NCI-H1930 (cell line): Measurements from ENCODE around the gene MGAT4A.

Experiments used
- DNase-seq, 2 experiments: peaks; one replicate each; lab custom pipeline; 2025; lab: John Stamatoyannopoulos, UW

MGAT4A gene

DNA sequence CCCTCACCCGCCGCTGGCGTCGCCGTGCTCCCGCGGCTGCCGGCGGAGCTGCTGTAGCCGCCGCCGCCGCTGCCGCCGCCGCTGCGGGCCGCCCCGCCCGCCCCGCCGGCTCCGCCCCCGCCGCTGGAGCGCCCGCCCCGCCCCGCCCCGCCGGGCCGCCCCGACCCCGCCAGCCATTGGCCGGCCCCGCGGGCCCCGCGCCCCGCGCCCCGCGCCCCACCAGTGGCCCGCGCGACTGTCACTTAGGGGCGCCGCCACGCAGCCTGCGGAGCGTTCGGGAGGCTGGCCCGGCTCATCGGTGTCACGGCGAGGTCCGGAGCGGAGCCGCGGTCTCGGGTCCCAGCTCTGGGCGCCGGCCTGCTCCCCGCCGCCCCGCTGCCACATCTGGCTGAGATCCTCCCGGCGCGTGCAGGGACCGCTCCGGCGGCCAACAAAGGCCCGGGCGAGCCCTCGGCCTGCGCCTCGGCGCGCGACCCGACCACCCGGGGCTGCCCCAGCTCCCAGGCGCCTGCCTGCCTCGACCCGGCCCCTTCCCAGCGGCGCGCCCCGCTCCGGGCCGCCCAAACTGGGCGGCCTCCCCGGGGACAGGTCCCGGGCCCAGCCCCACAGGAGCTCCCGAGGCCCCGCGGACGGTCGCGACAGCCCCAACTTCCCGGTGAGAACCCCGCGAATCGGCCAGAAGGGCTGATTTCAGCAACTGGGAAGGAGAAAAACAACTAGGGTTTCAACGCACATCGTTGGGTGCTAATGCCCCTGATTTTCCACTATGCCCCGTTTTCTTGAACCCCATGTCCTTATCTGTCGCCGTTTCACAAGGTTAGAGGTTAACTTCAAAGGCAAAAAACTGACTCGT is at the start of gene MGAT4A:
MGAT4A (minus strand) TSS at position 92 of the 853 bp plus-strand sequence. CDS start 4,800 bp downstream, outside the sequence.
- peak; percentile 26 to 47 for DNase-seq

DNA sequence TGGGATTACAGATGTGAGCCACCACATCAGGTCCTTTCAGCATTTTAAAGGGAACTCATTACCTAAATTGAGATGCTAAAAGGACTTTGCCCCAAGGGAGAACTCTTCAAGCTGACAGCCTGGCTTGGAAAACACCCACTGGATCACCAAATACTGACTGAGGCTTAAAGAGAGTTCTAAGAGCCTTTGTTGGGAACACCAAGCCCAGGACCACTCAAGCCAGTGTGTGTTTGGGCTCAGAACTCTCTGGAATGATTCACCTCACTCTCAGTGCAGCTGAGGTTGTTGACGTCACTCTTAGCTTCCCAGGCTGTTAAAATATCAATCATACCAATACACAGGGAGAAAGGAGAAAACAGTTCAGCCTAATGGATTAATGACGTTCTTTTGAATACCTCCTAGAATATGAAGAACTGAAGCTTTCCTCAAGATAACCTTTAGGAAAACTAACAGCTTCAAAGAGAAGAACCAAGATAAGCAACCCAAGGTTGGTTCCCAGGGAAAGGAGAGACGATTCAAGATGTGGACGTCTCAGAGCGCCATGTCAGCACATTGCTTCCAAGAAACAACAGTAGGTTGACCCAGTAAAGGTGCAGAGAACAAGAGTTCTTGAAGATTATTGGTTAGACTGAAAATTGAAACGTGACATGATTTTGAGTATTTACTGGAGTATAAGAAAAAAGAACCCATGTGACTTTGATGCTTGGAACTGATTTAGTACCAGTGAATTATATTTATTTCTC is 48.0 kb upstream of the MGAT4A start:
- no peak for DNase-seq

DNA sequence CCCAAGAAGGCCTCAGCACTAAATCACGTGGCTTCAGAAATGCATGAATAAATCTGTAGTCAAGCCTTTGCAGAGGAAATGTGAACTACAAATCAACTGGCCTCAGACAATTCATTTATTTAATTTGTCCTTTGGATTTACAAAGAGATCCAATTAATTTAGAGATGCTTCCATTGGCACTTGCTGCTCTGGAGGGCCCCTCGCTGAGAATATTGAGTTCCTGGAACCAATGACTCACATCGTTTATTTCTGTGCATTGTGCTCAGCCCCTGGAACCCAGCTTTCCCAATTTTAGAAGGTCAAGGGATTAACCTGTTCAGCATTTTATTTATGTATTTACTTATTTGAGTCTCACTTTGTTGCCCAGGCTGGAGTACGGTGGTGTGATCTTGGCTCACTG is 47.2 kb upstream of the MGAT4A start:
- DNase-seq: no peak

DNA sequence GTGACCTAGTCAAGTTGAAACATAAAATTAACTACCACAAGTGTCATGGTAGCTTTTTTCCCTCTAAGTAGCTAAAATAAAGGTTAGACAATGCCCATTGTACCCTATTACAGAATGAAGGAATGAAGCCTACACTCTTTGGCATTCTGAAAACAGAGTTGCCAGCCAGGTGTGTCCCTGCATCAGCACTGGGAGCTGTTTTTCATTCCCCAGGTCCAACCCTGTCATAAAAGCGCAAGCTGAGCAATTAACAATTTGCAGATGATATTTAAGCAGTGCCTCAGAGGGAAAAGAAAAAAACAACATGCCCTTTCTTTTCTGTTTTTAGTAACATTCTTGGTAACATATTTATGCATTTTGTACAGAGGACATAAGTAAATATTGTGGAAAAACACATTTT is 46.8 kb upstream of the MGAT4A start:
- no peak for DNase-seq

DNA sequence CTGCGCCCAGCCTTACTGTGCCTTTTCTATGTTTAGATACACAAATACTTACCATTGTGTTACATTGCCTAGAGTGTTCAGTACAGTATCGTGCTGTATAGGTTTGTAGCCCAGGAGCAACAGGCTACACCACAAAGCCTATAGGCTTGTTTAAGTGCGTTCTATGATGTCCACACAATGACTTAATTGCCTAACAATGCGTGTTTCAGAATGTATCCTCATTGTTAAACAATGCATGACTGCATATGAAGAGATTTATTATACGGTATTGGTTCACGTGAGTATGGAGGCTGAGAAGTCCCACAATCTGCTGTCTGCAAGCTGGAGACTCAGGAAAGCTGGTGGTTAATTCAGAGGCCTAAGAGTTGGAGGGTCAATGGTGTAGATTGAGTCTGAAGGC is 46.1 kb upstream of the MGAT4A start:
- no peak for DNase-seq

DNA sequence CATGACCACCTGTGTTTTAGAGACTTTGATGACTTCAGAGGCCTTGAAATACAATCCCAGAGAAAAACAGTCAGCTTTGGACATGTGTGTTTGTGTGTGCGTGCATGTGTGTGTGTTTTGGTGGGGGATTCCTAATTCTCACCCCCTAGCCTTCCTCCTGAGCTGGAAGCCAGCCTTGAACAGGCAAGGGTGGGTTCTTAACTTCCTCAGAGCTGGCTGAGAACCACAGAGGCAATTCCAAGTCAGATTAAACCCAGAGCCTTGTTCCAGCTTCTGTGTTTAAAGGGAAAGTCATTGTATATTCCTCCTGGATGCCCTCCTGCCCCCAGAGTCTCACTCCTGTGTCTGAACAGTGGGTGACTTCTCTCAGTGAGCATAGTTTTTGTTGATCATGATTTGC is 45.2 kb upstream of the MGAT4A start:
- DNase-seq: no peak

DNA sequence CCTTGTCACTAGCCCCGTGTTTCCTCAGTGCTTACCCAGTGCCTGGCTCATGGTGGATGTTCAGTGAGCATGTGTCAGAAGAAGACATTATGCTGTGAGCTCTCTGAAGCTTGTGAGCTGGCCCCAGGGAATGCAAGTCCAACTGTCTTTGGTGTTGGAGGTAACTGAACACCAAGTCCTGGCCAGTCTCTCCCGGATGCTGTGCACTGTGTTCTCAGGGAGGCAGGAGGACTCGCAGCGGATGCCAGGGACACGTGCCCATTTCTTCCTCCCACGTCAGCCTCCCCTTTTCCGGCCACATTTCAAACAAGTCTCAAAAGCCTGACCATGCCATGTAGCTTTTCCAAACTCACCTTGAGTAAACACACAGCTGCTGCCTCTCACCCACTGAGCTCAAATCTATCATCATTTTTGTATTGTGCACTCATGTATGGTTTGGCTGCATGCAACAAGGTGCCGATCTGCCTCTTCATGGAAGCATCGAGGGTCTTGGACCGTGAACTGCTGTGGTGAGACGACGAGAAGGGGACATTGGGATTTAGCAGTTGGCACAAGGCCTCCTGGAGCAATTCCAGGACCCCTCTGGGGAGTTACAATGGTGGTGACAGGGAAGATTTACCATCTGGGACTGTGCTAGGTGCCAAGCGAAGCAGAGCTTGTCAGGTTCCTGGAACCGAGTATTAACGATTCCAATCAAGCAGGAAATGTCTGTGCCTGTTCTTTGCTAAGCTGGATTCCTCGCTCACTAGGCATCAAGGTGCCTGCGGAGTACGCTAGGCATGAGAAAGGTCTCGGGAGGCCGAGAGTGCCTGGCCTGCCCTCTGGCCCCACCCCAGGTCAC is 44.4 kb upstream of the MGAT4A start:
- DNase-seq: no peak

DNA sequence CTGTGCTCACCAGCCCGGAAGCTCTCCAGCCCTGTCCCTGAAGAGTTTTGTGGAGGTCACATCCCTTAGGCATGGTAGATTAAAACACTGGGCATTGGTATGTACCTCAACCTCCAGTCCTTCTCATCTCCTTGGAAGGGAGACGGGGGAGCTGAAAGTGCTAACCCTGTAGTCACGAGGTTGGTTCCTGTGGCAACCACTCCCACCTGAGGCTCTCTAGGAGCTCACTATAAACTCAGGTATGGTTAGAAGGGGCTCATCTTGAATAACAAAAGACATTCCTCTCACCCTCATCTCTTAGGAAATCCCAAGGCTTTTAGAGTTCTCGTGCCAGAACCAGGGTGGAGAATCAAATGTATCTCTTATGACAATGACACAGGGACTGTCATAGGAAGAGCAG is 43.0 kb upstream of the MGAT4A start:
- no peak for DNase-seq

DNA sequence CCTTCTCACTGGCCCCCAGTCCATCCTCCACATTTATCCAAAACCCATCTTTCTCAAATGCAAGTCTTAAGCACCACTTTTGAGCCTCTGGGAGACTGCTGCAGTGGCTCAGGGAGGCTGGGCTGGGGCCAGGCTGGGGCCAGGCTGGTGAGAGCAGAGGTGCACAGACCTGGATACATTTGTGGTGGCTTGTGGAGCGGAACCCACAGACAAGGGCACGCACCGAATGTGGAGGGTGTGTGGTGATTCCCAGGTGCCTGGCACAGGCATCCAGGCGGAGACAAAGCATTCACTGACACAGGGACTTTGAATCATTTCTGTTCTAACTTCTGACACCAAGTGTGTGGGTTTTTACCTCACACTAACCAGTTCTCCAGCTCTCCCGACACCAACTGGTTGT is 42.2 kb upstream of the MGAT4A start:
- DNase-seq: no peak

DNA sequence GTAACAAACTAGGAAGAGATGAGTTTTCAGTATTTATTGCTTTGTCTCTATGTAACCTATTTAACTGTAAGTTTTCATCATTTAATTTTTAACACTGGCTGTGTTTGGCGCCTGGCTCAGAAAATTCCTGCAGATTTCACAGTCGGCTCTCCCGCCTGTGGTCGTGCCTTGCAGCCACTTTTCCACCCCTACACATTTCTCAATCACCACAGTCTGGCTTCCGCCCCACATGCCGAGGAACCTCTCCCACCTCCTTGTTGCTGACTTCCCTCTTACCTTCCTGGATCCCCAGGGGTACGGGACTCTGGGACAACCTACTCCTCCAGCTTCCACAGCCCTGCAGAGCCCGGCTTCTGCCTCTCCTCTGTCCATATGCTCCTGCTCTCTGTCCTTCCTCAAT is 41.6 kb upstream of the MGAT4A start:
- no peak for DNase-seq

DNA sequence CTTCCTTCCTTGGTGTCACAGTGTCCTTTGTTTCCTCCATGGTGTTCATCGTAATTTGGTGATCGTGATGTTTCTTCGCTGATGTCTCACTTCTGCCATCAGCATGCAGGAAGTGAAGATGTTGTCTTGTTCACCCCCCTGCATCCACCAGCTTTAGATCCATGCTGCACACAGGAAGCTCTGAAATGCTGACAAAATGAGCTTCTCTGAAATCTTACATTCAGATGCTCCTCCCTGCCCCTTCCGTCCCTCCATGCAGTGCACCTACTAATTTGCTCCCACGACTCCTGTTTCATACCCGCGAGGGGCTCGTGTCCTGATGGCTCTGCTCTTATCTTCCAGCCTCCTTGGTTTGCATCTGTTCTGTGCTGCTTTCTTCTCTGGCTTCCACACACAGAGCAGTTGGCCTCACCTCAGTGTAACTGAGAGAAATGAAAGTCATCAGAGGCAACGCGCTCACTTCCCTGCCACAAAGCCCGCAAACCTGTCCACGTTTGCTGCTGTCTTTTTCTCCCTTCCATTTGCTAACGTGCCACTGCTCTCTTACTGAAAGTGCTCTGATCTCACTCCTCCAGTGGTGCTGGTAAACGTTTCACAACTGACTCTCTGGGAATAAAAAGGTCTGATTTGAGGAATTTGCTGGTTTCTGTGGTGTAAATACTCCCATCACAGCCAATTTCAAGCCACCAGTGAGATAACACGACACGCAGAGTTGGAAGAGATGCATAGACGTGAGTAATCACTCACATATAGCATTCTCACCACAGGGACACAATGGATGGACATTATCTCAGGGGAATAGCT is 41.0 kb upstream of the MGAT4A start:
- DNase-seq: no peak

DNA sequence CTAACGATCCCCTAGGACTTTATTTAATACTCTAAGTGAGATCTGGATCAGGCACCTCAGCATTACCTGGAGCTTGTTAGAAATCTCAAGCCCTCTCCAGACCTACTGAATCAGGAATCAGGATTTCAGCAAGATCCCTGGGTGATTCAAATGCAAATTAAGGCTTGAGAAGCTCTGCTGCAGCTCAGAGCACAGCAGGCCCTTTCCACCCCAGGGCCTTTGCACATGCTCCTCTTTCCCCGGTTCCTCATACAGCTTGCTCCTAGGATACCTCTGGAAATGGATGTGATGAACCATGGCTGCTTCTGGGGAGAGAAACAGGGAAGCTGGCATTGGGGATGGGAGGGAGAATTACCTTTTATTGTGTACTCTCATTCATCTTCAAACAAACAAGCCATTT is 40.3 kb upstream of the MGAT4A start:
- DNase-seq: no peak

DNA sequence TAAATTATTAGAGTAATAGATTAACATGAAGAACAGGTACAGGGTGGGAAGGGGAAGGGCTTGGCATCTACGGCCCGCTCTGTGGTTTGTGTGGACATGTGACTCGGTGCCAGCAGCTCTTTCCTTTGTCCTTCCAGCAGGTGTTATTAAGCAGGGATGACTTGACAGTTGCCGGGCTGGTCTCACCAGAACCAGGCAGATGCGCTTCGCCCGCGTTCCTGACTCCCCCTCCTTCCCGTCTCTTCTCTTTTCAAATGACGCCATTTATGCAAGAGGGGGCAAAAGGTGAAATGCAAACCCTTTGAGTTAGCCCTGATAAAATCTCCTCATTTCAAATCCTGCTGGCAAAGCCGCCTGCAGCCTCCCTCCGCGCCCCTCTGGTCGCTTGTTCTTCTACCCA is 38.9 kb upstream of the MGAT4A start:
- DNase-seq: no peak

DNA sequence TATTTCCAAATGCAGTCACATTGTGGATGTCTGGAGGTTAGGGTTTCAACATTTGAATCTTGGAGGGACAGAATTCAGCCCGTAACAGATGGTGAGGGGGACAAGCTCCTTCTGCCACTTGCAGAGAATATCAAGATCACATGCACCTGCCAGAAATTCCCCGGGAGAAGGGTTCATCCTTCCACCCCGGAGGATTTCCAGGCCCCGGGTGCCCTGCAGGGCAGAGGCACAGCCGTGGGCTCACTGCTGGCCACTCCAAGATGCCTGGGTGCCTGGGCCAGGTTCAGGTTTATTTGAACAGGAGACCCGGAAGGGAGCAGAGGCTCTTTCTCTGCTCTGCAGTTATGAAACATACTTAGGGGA is 38.2 kb upstream of the MGAT4A start:
- DNase-seq: no peak

DNA sequence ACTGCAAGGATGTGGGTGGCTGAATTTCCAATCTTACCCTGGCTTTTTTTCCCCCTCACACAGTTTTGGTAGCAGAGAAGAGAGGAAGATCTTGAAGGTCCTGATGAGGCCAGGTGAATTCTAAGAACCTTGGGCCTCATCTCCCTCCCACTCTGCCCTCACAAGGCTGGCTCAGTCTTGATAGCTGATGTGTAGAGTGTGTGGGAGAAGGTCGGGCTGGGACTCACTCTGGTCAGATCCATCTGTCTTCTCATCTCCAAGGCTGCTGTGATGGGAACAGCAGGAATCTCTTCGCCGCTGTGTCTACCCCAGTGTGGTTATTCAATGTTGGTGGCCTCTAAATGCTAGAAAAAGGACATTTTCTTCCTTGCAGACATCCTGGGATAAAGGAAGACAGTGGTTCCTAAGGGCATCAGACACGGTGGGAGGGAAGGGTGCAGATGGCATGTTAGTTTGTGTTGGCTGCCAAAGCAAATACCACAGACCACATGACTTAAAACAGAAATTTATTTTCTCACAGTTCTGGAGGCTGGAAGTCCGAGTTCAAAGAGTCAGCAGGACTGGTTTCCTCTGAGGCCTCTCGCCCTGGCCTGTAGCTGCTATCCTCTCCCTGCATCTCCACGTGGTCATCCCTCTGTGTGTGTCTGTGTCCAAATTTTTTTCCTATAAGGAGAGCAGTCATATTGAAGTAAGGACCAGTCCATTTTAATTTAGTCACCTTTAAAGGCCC is 37.6 kb upstream of the MGAT4A start:
- no peak for DNase-seq

DNA sequence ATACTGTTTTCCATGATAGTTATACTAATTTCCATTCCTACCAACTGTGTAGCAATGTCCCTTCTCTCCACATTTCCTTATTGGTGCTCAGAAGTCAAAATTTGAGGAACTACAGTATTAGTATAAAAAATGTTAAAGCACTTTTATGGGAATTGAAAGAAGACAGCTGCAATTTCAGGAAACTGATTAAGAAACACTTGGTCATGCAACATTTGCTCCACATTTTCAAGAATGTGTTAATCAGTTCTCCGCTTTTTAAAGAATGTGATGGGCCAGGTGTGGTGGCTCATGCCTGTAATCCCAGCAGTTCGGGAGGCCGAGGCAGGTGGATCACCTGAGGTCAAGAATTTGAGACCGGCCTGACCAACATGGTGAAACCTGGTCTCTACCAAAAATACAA is 33.6 kb upstream of the MGAT4A start:
- DNase-seq: no peak

DNA sequence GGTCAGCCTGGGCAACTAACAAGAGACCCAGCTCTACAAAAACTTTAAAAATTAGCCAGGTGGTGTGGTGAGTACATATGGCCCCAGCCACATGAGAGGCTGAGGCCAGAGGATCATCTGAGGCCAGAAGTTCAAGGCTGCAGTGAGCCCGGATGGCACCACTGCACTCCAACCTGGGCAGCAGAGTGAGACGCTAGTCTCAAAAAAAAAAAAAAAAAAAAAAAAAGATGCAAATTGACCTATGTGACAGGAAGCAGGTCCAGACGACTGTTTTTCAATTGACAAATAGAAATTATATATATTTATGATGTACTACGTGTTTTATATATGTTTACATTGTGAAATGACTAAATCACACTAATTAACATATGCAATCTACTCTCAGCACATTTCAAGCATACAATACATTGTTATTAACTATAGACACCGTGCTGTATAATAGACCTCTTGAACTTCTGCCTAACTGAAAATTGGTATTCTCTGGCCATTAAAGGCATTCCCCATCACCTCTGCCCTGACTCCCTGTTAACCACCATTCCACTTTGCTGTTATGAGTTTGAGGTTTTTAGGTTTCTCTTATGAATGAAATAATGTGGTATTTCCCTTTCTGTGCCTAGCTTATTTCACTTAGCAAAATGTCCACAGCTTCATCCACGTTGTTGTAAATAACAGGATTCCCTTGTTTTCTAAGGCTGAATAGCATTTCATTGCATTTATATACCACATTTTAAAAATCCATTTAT is 32.4 kb upstream of the MGAT4A start:
- DNase-seq: no peak

DNA sequence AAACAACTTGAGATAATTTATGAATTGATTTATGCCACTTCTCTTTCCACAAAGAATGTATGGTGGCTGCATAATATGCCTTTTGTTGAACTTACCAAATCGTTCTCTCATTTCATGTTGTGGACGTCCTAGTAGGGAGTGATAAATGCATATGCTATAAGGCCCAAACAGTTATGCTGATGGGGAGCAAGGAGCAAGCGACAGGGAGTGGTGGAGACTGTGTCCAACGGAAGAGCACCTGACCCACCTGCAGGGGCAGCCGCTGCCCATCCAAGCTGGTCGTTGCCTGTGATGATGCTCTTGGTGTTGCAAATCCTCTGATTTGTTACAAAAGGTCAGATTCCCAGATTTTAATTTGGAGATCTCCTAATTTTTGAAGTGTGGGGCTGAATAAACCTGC is 31.0 kb upstream of the MGAT4A start:
- no peak for DNase-seq

DNA sequence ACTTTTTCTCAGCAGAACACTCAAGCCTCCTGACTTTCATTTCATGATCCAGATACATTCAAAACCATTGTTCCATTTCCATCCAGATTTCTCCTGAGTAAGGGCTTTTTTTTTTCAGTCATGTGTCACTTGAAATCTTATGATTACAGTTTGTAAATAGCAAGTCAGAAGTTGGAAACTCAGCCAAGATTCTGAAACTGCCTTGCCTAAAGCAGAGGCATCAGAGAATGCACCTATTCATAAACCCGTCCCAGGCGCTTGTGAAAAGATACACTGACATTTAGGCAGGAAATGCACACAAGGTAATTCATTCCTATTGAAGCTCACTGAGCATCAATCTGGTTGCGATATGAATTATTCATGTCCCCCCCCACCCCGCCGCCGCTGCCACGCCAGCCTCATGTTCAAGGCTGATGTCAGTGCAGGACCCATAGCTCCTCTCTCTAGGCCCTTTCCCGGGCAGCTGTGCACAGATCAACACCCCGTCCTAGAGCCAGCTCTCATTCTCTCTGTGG is 30.4 kb upstream of the MGAT4A start:
- no peak for DNase-seq
